ENCODE results near the gene PRKG1.

PRKG1 gene

GRCh38 chr10:51760864-51761640, 686.8 kb downstream of the PRKG1 start:
- TF ChIP-seq, protein P1, sequence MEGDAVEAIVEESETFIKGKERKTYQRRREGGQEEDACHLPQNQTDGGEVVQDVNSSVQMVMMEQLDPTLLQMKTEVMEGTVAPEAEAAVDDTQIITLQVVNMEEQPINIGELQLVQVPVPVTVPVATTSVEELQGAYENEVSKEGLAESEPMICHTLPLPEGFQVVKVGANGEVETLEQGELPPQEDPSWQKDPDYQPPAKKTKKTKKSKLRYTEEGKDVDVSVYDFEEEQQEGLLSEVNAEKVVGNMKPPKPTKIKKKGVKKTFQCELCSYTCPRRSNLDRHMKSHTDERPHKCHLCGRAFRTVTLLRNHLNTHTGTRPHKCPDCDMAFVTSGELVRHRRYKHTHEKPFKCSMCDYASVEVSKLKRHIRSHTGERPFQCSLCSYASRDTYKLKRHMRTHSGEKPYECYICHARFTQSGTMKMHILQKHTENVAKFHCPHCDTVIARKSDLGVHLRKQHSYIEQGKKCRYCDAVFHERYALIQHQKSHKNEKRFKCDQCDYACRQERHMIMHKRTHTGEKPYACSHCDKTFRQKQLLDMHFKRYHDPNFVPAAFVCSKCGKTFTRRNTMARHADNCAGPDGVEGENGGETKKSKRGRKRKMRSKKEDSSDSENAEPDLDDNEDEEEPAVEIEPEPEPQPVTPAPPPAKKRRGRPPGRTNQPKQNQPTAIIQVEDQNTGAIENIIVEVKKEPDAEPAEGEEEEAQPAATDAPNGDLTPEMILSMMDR (IDR thresholded peaks at IDR 0.05; ENCODE audit: borderline replicate concordance, insufficient read depth, low read depth, low read length), result no peak
- H3K4me3 ChIP-seq (ENCODE audit: low read depth, low read length), result no peak overlapping the region

DNA sequence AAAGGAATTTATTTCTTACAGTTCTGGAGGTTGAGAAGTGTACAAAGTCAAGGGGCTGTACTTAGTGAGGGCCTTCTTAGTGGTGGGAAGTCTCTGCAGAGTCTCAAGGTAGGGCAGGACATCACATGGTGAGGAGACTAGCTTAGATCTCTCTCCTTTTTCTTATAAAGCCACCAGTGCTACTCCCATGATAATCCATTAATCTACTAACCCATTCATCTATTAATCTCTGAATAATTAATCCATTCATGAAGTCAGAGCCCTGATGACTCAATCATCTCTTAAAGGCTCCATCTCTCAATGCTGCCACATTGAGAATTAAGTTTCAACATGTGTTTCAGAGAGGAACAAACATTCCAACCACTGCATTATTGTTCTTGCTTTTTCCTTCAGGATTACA, 689.5 kb downstream of the PRKG1 start:
- TF ChIP-seq, protein P1 (IDR thresholded peaks at IDR 0.05; ENCODE audit: borderline replicate concordance, insufficient read depth, low read depth, low read length), result no peak
- no peak overlapping the region for H3K4me3 ChIP-seq (ENCODE audit: low read depth, low read length)

DNA sequence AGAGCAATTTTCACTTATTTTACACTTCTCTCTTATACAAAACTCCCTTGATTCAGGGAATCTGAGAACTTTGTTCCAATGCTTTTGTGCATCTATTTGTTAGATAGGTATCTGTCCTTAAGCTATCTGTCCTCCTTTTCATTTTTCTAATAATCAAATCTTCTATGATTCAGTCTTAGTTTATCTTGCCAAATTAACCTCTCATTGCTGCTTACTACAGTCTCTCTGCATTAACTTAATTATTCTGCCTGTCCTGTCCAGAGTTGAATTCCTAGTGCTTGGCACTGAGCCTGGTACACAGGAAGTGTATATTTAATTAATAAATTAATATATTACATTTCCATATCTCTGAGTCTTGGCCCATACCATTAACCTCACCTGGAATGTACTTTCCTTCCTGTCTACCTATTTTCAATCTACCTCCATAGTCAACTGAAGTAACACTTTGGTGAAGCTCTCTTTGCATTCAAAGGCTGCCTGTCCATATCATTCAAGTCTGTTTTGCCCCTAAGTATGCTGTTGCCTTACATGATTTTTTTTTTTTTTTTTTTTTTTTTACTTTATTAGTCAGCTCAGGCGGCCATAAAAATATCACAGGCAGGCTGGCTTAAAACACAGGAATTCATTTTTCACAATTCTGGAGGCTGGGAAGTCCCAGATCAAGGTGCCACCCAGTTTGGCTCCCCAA, 691.1 kb downstream of the PRKG1 start:
- no peak overlapping the region for H3K4me3 ChIP-seq (ENCODE audit: low read depth, low read length)
- TF ChIP-seq, protein P1 (IDR thresholded peaks at IDR 0.05; ENCODE audit: borderline replicate concordance, insufficient read depth, low read depth, low read length), result no peak

DNA sequence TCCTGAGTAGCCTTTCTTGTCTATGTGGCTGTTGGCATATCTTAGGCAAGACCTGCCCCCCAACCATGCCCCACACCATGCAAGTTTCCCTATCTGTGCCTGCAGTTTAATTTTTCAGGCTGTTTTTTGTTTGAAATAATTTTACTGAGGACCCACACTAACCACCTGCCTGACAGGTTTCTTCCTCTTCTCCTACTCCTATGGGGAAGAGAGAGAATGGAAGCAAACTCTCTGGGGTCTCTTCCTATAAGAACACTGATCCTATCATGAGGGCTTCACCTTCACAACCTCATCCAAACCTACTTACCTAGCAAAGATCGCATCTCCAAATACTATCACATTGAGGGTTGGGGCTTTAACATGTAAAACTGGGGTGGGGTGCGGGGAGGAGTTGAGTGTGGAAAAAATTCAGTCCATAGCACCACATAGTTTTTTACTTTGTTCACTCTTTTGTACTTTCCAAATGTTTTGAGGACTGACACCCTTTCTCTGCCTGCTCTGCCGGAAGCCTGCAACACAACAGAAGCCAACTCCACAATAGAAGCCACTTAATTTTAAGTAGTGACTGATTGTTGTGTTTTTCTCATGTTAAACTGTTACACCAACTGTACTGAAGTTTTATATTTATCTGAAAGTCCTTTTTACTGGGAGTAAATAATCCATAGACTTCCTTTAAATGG, 692.3 kb downstream of the PRKG1 start:
- TF ChIP-seq, protein P1 (IDR thresholded peaks at IDR 0.05; ENCODE audit: borderline replicate concordance, insufficient read depth, low read depth, low read length), result no peak
- no peak overlapping the region for H3K4me3 ChIP-seq (ENCODE audit: low read depth, low read length)

GRCh38 chr10:51767103-51767763, 692.9 kb downstream of the PRKG1 start:
- no peak overlapping the region for H3K4me3 ChIP-seq (ENCODE audit: low read depth, low read length)
- TF ChIP-seq, protein P1 (IDR thresholded peaks at IDR 0.05; ENCODE audit: borderline replicate concordance, insufficient read depth, low read depth, low read length), result no peak

GRCh38 chr10:51768886-51769465, 694.7 kb downstream of the PRKG1 start:
- no peak overlapping the region for H3K4me3 ChIP-seq (ENCODE audit: low read depth, low read length)
- TF ChIP-seq, protein P1 (IDR thresholded peaks at IDR 0.05; ENCODE audit: borderline replicate concordance, insufficient read depth, low read depth, low read length), result no peak
